Activated naive CD4-positive, alpha-beta T cell treated with anti-CD3 and anti-CD28 coated beads, Interleukin-2, amount 50 U/mL, for 72 hours (primary cell): ENCODE results near the gene JAKMIP2. TPM values are rescaled to one million over a fixed set of nuclear protein-coding genes. Genes with fewer than 3 reads are reported as not detected.

Source experiments
- ATAC-seq, 2 donors: fragments of 150-1000 bp; cut with Tn5 transposase; 2 replicates each; pipeline ENCODE4 v1.10.0; 2021; ENCODE audit warnings: mild to moderate bottlenecking in 2 of 2, moderate library complexity in 2 of 2
- DNase-seq, 2 donors: peaks; one replicate each; pipeline ENCODE4 v3.0.0; 2021 to 2022; ENCODE audit warnings: low spot score in 2 of 2
- H3K27ac Mint-ChIP-seq, 2 donors: one replicate each; pipeline ENCODE4 v1.8.0; 2022; ENCODE audit warnings: mild to moderate bottlenecking in 2 of 2, mixed read lengths in 2 of 2
- H3K36me3 Mint-ChIP-seq, 2 donors: one replicate each; pipeline ENCODE4 v1.8.0; 2022; ENCODE audit warnings: mixed read lengths in 2 of 2
- H3K9me3 Mint-ChIP-seq, 2 donors: one replicate each; pipeline ENCODE4 v1.8.0; 2022; ENCODE audit warnings: mixed read lengths in 2 of 2
- total RNA-seq, 2 donors: library from RNA; stranded (reverse); gene quantifications; one replicate each; pipeline ENCODE4 v1.2.3, GENCODE V29; 2022

Gene JAKMIP2
- total RNA-seq, 2 donors from 2014 or later = 0.30 to 0.60 TPM

GRCh38 chr5:147576646-147577535, 205.6 kb downstream of the JAKMIP2 start:
- ATAC-seq (peak in 1 of 2 donors; percentile 48), DNase-seq (peak in 1 of 2 donors; percentile 57)
- Mint-ChIP-seq H3K9me3 (peaks cover 0 to 13% of the 10 kb centered on the region in 2 donors), H3K36me3 (peaks cover 0 to 5% of the 10 kb centered on the region in 2 donors), H3K27ac (no peak overlapping the region)

GRCh38 chr5:147575598-147575997, 206.9 kb downstream of the JAKMIP2 start:
- DNase-seq = no peak
- Mint-ChIP-seq H3K36me3 (no peaks in the 10 kb centered on the region), H3K9me3 (peaks cover 0 to 6% of the 10 kb centered on the region in 2 donors), H3K27ac (no peak overlapping the region)
- ATAC-seq = no peak

- no peak for ATAC-seq
- H3K36me3 Mint-ChIP-seq = no peaks in the 10 kb centered on the region
- H3K9me3 Mint-ChIP-seq = peaks cover 0 to 4% of the 10 kb centered on the region in 2 donors
- DNase-seq = no peak
- no peak overlapping the region for H3K27ac Mint-ChIP-seq
These were observed 209.3 kb downstream of the JAKMIP2 start for GRCh38 chr5:147573211-147573610.

GRCh38 chr5:147568710-147569406, 213.7 kb downstream of the JAKMIP2 start:
- ATAC-seq (no peak), DNase-seq (no peak)
- H3K27ac Mint-ChIP-seq = no peak overlapping the region
- no peaks in the 10 kb centered on the region for H3K36me3 Mint-ChIP-seq
- peaks cover 0 to 4% of the 10 kb centered on the region in 2 donors for H3K9me3 Mint-ChIP-seq

GRCh38 chr5:147567917-147568598, 214.5 kb downstream of the JAKMIP2 start:
- H3K9me3 Mint-ChIP-seq = peaks cover 0 to 4% of the 10 kb centered on the region in 2 donors
- H3K27ac Mint-ChIP-seq = no peak overlapping the region
- DNase-seq (no peak), ATAC-seq (no peak)
- no peaks in the 10 kb centered on the region for H3K36me3 Mint-ChIP-seq

- H3K36me3 Mint-ChIP-seq = no peaks in the 10 kb centered on the region
- DNase-seq (no peak), ATAC-seq (no peak)
- H3K9me3 Mint-ChIP-seq = peaks cover 0 to 4% of the 10 kb centered on the region in 2 donors
- no peak overlapping the region for H3K27ac Mint-ChIP-seq
These were observed 217.0 kb downstream of the JAKMIP2 start for GRCh38 chr5:147565524-147565923.

- DNase-seq (no peak), ATAC-seq (no peak)
- Mint-ChIP-seq H3K9me3 (peaks cover 0 to 4% of the 10 kb centered on the region in 2 donors), H3K27ac (no peak overlapping the region), H3K36me3 (no peaks in the 10 kb centered on the region)
These were observed 218.4 kb downstream of the JAKMIP2 start for GRCh38 chr5:147564124-147564486.

- no peak for DNase-seq
- Mint-ChIP-seq H3K36me3 (no peaks in the 10 kb centered on the region), H3K27ac (no peak overlapping the region), H3K9me3 (peaks cover 0 to 2% of the 10 kb centered on the region in 2 donors)
- ATAC-seq = no peak
These were observed 218.9 kb downstream of the JAKMIP2 start for GRCh38 chr5:147563466-147564123.

- DNase-seq (no peak), ATAC-seq (no peak)
- Mint-ChIP-seq H3K36me3 (no peaks in the 10 kb centered on the region), H3K27ac (no peak overlapping the region), H3K9me3 (no peaks in the 10 kb centered on the region)
These were observed 221.1 kb downstream of the JAKMIP2 start for GRCh38 chr5:147561435-147561834.

GRCh38 chr5:147560718-147561331, 221.7 kb downstream of the JAKMIP2 start:
- Mint-ChIP-seq H3K36me3 (no peaks in the 10 kb centered on the region), H3K27ac (no peak overlapping the region)
- no peak for ATAC-seq

GRCh38 chr5:147559749-147560148, 222.8 kb downstream of the JAKMIP2 start:
- no peak overlapping the region for H3K27ac Mint-ChIP-seq

More at GRCh38 chr5:147560718-147561331, 221.7 kb downstream of the JAKMIP2 start:
- no peaks in the 10 kb centered on the region for H3K9me3 Mint-ChIP-seq
- no peak for DNase-seq

GRCh38 chr5:147558826-147559225, 223.7 kb downstream of the JAKMIP2 start:
- ATAC-seq (no peak), DNase-seq (no peak)
- Mint-ChIP-seq H3K27ac (no peak overlapping the region), H3K36me3 (no peaks in the 10 kb centered on the region), H3K9me3 (no peaks in the 10 kb centered on the region)

More at GRCh38 chr5:147559749-147560148, 222.8 kb downstream of the JAKMIP2 start:
- no peak for DNase-seq
- Mint-ChIP-seq H3K36me3 (no peaks in the 10 kb centered on the region), H3K9me3 (no peaks in the 10 kb centered on the region)
- ATAC-seq = no peak

- DNase-seq (no peak), ATAC-seq (no peak)
- H3K36me3 Mint-ChIP-seq = no peaks in the 10 kb centered on the region
- H3K27ac Mint-ChIP-seq = no peak overlapping the region
- H3K9me3 Mint-ChIP-seq = no peaks in the 10 kb centered on the region
These were observed 224.4 kb downstream of the JAKMIP2 start for GRCh38 chr5:147557876-147558745.

GRCh38 chr5:147555176-147555575, 227.4 kb downstream of the JAKMIP2 start:
- ATAC-seq = no peak
- Mint-ChIP-seq H3K9me3 (no peaks in the 10 kb centered on the region), H3K36me3 (no peaks in the 10 kb centered on the region), H3K27ac (no peak overlapping the region)
- DNase-seq = no peak

GRCh38 chr5:147554261-147554817, 228.2 kb downstream of the JAKMIP2 start:
- Mint-ChIP-seq H3K36me3 (no peaks in the 10 kb centered on the region), H3K27ac (no peak overlapping the region), H3K9me3 (peaks cover 3 to 6% of the 10 kb centered on the region in 2 donors)
- ATAC-seq (no peak), DNase-seq (no peak)
